ENCODE data around the gene ACVR1B. TPM values are rescaled to one million over a fixed set of nuclear protein-coding genes. Genes with fewer than 3 reads are reported as not detected.

ACVR1B gene
- total and polyA plus RNA-seq, 5 donors from 2014 or later, result 0.47 to 6.5 (median 1.2) TPM

DNA sequence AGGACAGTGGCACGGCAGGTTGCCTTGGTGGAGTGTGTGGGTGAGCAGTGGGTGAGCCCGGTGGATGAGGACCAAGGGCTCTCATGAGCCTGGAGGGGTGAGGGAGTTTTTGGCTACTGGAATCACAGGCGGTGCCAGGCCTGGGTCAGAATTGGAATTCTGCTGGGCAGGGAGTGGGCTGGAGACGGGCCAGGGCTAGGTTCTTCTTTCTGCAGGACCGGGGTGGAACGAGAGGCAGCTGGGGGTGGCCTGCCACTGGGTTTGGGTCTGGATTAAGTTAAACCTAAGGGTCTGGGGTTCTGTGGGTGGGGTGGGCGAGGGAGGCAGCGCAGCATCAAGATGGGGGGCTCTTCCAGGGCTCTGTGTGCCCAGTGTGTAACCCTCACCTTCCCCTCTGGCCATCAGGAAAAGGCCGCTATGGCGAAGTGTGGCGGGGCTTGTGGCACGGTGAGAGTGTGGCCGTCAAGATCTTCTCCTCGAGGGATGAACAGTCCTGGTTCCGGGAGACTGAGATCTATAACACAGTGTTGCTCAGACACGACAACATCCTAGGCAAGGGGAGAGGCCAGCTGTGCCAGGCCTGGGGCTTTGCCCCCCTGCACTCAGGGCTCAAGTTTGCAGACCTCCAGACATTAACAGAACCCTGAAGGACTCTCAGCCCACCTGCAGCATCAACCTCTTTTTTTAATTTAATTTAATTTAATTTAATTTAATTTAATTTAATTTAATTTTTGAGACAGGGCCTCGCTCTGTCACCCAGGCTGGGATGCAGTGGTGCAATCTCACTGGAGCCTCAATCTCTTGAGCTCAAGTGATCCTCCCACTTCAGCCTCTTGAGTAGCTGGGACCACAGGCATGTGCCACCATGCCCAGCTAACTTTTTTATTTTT, 37.2 kb upstream of the ACVR1B start:
- H3K9me3 Mint-ChIP-seq, result no peaks in the 10 kb centered on the region
- no peaks in the 10 kb centered on the region for H3K36me3 ChIP-seq (ENCODE audit: control insufficient read depth, insufficient read depth, low read length)
- DNase-seq, result no peak
- H3K27ac Mint-ChIP-seq, result no peak overlapping the region
- no peak for ATAC-seq (ENCODE audit: low read depth in 2 of 2)
- no peaks in the 10 kb centered on the region for H3K4me1 ChIP-seq (ENCODE audit: control insufficient read depth, insufficient read depth, low read length, poor library complexity, severe bottlenecking)
- H3K36me3 Mint-ChIP-seq, result no peaks in the 10 kb centered on the region
- H3K4me1 Mint-ChIP-seq, result no peaks in the 10 kb centered on the region
- peaks cover 8% of the 10 kb centered on the region for H3K27me3 Mint-ChIP-seq
- no peak overlapping the region for H3K4me3 ChIP-seq (ENCODE audit: low read depth, low read length)
- no peaks in the 10 kb centered on the region for H3K9me3 ChIP-seq (ENCODE audit: control insufficient read depth in 2 of 2, low read length in 2 of 2)
- no peak overlapping the region for H3K4me3 Mint-ChIP-seq
- H3K27ac ChIP-seq (ENCODE audit: insufficient read depth, low read length, poor library complexity, severe bottlenecking), result no peak overlapping the region
- H3K27me3 ChIP-seq (ENCODE audit: control insufficient read depth, insufficient read depth, low read length), result peaks cover 3% of the 10 kb centered on the region

DNA sequence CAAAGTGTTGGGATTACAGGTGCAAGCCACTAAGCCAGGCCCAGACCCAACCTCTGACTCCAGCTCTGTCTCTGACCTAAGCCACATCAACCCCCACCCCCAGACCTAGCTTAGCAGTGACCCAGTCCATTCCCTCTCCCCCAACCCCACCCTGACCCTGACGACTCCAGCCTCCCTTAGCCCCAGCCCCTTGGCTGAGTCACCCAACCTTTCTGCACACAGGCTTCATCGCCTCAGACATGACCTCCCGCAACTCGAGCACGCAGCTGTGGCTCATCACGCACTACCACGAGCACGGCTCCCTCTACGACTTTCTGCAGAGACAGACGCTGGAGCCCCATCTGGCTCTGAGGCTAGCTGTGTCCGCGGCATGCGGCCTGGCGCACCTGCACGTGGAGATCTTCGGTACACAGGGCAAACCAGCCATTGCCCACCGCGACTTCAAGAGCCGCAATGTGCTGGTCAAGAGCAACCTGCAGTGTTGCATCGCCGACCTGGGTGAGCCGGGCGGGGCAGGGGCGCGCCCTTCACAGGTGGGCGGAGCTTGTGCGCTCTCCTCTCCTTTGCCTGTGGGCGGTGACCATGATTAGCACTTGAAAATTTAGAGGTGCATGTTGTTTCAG, 36.4 kb upstream of the ACVR1B start:
- Histone ChIP-seq H3K9me3 (ENCODE audit: control insufficient read depth in 2 of 2, low read length in 2 of 2) (no peaks in the 10 kb centered on the region), H3K27me3 (ENCODE audit: control insufficient read depth, insufficient read depth, low read length) (no peaks in the 10 kb centered on the region), H3K36me3 (ENCODE audit: control insufficient read depth, insufficient read depth, low read length) (no peaks in the 10 kb centered on the region), H3K4me1 (ENCODE audit: control insufficient read depth, insufficient read depth, low read length, poor library complexity, severe bottlenecking) (no peaks in the 10 kb centered on the region), H3K4me3 (ENCODE audit: low read depth, low read length) (no peak overlapping the region), H3K27ac (ENCODE audit: insufficient read depth, low read length, poor library complexity, severe bottlenecking) (no peak overlapping the region)
- ATAC-seq (ENCODE audit: low read depth in 2 of 2), result no peak
- H3K9me3 Mint-ChIP-seq, result no peaks in the 10 kb centered on the region
- no peaks in the 10 kb centered on the region for H3K4me1 Mint-ChIP-seq
- H3K27ac Mint-ChIP-seq, result no peak overlapping the region
- no peaks in the 10 kb centered on the region for H3K36me3 Mint-ChIP-seq
- peaks cover 5% of the 10 kb centered on the region for H3K27me3 Mint-ChIP-seq
- no peak for DNase-seq
- no peak overlapping the region for H3K4me3 Mint-ChIP-seq

GRCh38 chr12:51915951-51916350, 35.5 kb upstream of the ACVR1B start:
- H3K27me3 ChIP-seq (ENCODE audit: control insufficient read depth, insufficient read depth, low read length), result no peaks in the 10 kb centered on the region
- no peaks in the 10 kb centered on the region for H3K36me3 Mint-ChIP-seq

DNA sequence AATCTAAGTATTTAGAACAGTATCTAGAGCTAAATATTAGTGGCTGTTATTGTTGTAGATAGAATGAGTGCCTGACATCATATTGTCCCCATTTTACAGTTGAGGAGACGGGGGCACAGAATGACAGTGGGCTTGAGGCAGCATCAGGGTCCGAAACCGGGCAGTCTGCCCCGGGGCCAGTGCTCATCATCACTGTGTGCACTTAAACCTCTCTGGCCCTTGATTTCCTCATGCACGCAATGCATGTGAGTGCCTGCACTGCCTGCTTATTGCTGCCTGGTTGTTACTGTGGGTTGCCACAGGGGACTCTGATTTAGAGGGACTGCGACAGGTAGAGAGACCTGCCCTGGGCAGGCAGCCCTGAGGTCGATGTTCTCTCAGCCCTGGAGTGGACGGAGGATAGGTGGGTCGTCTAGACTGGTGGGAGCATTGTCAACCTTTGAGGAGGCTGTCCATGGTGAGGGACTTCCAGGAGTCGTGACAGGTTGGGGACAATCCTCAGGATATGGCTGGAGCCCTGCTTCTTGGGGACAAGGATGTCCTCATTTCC, 34.4 kb upstream of the ACVR1B start:
- Histone ChIP-seq H3K36me3 (ENCODE audit: control insufficient read depth, insufficient read depth, low read length) (no peaks in the 10 kb centered on the region), H3K4me3 (ENCODE audit: low read depth, low read length) (no peak overlapping the region), H3K9me3 (ENCODE audit: control insufficient read depth in 2 of 2, low read length in 2 of 2) (no peaks in the 10 kb centered on the region), H3K4me1 (ENCODE audit: control insufficient read depth, insufficient read depth, low read length, poor library complexity, severe bottlenecking) (no peaks in the 10 kb centered on the region), H3K27me3 (ENCODE audit: control insufficient read depth, insufficient read depth, low read length) (no peaks in the 10 kb centered on the region), H3K27ac (ENCODE audit: insufficient read depth, low read length, poor library complexity, severe bottlenecking) (no peak overlapping the region)
- H3K4me1 Mint-ChIP-seq, result no peaks in the 10 kb centered on the region
- no peak overlapping the region for H3K27ac Mint-ChIP-seq
- no peaks in the 10 kb centered on the region for H3K9me3 Mint-ChIP-seq
- H3K4me3 Mint-ChIP-seq, result no peak overlapping the region
- H3K27me3 Mint-ChIP-seq, result peaks cover 5% of the 10 kb centered on the region
- ATAC-seq (ENCODE audit: low read depth in 2 of 2) (no peak), DNase-seq (no peak)
- H3K36me3 Mint-ChIP-seq, result no peaks in the 10 kb centered on the region

More at GRCh38 chr12:51915951-51916350, 35.5 kb upstream of the ACVR1B start:
- H3K9me3 ChIP-seq (ENCODE audit: control insufficient read depth in 2 of 2, low read length in 2 of 2), result no peaks in the 10 kb centered on the region
- Mint-ChIP-seq H3K4me3 (no peak overlapping the region), H3K27me3 (peaks cover 5% of the 10 kb centered on the region), H3K4me1 (no peaks in the 10 kb centered on the region), H3K27ac (no peak overlapping the region), H3K9me3 (no peaks in the 10 kb centered on the region)
- no peak overlapping the region for H3K27ac ChIP-seq (ENCODE audit: insufficient read depth, low read length, poor library complexity, severe bottlenecking)
- H3K4me3 ChIP-seq (ENCODE audit: low read depth, low read length), result no peak overlapping the region
- DNase-seq, result no peak
- H3K4me1 ChIP-seq (ENCODE audit: control insufficient read depth, insufficient read depth, low read length, poor library complexity, severe bottlenecking), result no peaks in the 10 kb centered on the region
- ATAC-seq (ENCODE audit: low read depth in 2 of 2), result no peak
- H3K36me3 ChIP-seq (ENCODE audit: control insufficient read depth, insufficient read depth, low read length), result no peaks in the 10 kb centered on the region

DNA sequence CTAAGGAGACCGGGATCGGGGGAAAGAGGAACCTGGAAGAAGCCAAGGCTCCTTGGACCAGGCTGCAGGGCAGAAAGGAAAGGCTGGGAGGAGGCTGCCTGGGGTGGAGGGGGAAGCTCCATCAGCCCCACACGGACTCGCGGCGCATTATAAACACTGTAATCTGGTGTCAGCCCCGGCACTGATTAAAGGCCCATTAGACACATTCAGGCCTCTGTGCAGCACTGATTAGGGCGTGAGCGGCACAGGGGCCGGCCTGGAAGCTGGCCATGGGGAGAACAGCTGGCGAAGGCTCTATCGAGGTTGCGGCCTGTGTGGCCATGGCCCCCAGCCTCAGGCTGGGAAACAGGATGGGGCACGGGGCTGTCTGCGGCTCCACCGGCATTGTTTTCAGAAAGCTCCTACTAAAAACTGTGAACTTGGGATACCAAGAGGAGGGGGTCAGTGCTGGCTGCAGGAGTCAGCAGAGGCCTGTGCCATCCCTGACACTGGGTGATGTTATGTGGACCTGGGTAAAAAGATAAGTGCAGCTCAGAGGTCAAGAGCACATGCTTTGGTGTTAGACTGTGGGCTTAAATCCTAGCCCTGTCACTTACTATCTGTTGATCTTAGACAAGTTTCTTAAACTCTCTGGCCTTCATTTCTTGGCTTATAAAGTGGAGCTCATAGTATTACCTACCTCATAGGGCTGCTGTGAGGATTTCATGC, 33.6 kb upstream of the ACVR1B start:
- H3K36me3 Mint-ChIP-seq, result no peaks in the 10 kb centered on the region
- DNase-seq, result no peak
- Histone ChIP-seq H3K27ac (ENCODE audit: insufficient read depth, low read length, poor library complexity, severe bottlenecking) (no peak overlapping the region), H3K9me3 (ENCODE audit: control insufficient read depth in 2 of 2, low read length in 2 of 2) (no peaks in the 10 kb centered on the region), H3K36me3 (ENCODE audit: control insufficient read depth, insufficient read depth, low read length) (no peaks in the 10 kb centered on the region), H3K4me3 (ENCODE audit: low read depth, low read length) (no peak overlapping the region), H3K4me1 (ENCODE audit: control insufficient read depth, insufficient read depth, low read length, poor library complexity, severe bottlenecking) (no peaks in the 10 kb centered on the region), H3K27me3 (ENCODE audit: control insufficient read depth, insufficient read depth, low read length) (no peaks in the 10 kb centered on the region)
- H3K9me3 Mint-ChIP-seq, result no peaks in the 10 kb centered on the region
- H3K4me3 Mint-ChIP-seq, result no peak overlapping the region
- no peak overlapping the region for H3K27ac Mint-ChIP-seq
- H3K4me1 Mint-ChIP-seq, result peaks cover 0 to 3% (median 0%) of the 10 kb centered on the region in 4 donors
- ATAC-seq (ENCODE audit: low read depth in 2 of 2), result no peak
- H3K27me3 Mint-ChIP-seq, result peaks cover 5% of the 10 kb centered on the region

DNA sequence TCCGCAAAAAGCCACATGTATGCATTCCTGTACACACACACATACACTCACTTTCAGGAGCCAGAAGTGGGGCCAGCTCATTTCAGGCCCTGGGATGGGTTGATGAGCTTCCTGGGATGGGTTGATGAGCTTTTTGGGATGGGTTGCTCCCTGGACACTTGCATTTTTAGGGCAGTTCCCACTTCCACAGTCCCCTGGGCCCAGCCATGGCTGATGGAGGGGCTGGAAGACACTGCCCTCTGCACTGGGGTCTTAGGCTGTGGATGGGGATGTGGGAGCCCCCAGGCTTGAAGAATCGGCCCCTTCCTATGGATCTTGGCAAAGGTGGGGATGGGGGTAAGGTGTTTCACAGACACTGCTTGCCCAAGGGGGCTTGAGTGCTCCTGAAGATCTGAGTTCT, 31.5 kb upstream of the ACVR1B start:
- no peak overlapping the region for H3K27ac Mint-ChIP-seq
- DNase-seq, result no peak
- Histone ChIP-seq H3K27ac (ENCODE audit: insufficient read depth, low read length, poor library complexity, severe bottlenecking) (no peak overlapping the region), H3K9me3 (ENCODE audit: control insufficient read depth in 2 of 2, low read length in 2 of 2) (no peaks in the 10 kb centered on the region), H3K4me1 (ENCODE audit: control insufficient read depth, insufficient read depth, low read length, poor library complexity, severe bottlenecking) (peaks cover 3% of the 10 kb centered on the region), H3K36me3 (ENCODE audit: control insufficient read depth, insufficient read depth, low read length) (no peaks in the 10 kb centered on the region), H3K27me3 (ENCODE audit: control insufficient read depth, insufficient read depth, low read length) (no peaks in the 10 kb centered on the region), H3K4me3 (ENCODE audit: low read depth, low read length) (no peak overlapping the region)
- H3K4me1 Mint-ChIP-seq, result peaks cover 0 to 7% (median 0%) of the 10 kb centered on the region in 4 donors
- no peak overlapping the region for H3K4me3 Mint-ChIP-seq
- ATAC-seq (ENCODE audit: low read depth in 2 of 2), result no peak
- H3K27me3 Mint-ChIP-seq, result no peaks in the 10 kb centered on the region
- H3K9me3 Mint-ChIP-seq, result no peaks in the 10 kb centered on the region
- no peaks in the 10 kb centered on the region for H3K36me3 Mint-ChIP-seq

DNA sequence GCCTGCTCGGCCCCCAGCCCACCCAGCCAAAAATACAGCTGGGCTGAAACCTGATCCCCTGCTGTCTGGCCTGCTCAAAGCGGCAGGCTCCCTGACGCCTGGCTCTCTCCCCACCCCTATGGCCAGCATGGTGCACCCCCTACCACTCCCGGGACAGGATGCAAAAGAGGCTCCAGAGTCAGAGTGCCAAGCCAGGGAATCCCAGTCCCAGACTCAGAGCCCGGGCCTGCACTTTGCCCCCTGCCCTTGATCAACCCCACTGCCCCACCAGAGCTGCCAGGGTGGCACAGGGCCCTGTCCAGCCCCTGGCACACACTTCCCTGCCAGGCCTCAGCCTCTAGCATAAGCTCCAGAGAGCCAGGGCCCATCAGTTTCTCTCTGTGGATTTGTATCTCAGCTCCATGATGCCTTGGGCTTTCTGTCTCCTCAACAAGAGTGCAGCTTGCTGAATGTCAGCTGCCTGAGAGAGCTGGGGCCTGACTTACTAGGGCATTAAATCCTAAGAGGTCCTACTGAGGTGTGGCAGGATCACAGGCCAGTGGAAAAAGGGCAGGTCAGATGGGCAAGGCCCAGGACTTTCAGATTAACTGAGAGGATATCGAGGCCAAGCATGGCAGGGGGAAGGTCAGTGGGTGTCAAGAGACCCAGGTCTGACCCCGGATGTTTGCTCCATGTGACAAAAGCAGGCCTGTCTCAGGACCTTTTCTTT, 30.3 kb upstream of the ACVR1B start:
- no peak for ATAC-seq (ENCODE audit: low read depth in 2 of 2)
- Histone ChIP-seq H3K4me3 (ENCODE audit: low read depth, low read length) (no peak overlapping the region), H3K27me3 (ENCODE audit: control insufficient read depth, insufficient read depth, low read length) (no peaks in the 10 kb centered on the region), H3K27ac (ENCODE audit: insufficient read depth, low read length, poor library complexity, severe bottlenecking) (no peak overlapping the region), H3K9me3 (ENCODE audit: control insufficient read depth in 2 of 2, low read length in 2 of 2) (no peaks in the 10 kb centered on the region), H3K36me3 (ENCODE audit: control insufficient read depth, insufficient read depth, low read length) (no peaks in the 10 kb centered on the region), H3K4me1 (ENCODE audit: control insufficient read depth, insufficient read depth, low read length, poor library complexity, severe bottlenecking) (peaks cover 3% of the 10 kb centered on the region)
- H3K4me3 Mint-ChIP-seq, result no peak overlapping the region
- H3K36me3 Mint-ChIP-seq, result no peaks in the 10 kb centered on the region
- no peaks in the 10 kb centered on the region for H3K27me3 Mint-ChIP-seq
- H3K4me1 Mint-ChIP-seq, result peaks cover 0 to 7% (median 0%) of the 10 kb centered on the region in 4 donors
- DNase-seq, result no peak
- H3K9me3 Mint-ChIP-seq, result no peaks in the 10 kb centered on the region
- no peak overlapping the region for H3K27ac Mint-ChIP-seq

All from CD4-positive, CD25-positive, alpha-beta regulatory T cell (primary cell).